ENCODE results near the gene GPD1L.
"Not testable (repeated sequence)": the region's sequence is repeated elsewhere in the genome, so short reads cannot be mapped to it uniquely, and the experiment has no call there.

Gene GPD1L

GRCh38 chr3:32186876-32187275, 80.5 kb downstream of the GPD1L start:
- H3K9me2 ChIP-seq (replicated peaks; ENCODE audit: insufficient read depth, low read length): no peaks in the 10 kb centered on the region
- H3K4me2 ChIP-seq (ENCODE audit: low read depth, low read length, poor library complexity, severe bottlenecking): no peak overlapping the region
- no peaks in the 10 kb centered on the region for H3K36me3 ChIP-seq (ENCODE audit: low read length)
- no peak overlapping the region for H3K9ac ChIP-seq (ENCODE audit: low read length)
- H4K20me1 ChIP-seq (ENCODE audit: low read depth, low read length): no peaks in the 10 kb centered on the region
- H3K4me3 ChIP-seq (ENCODE audit: insufficient read depth, low read length, poor library complexity, severe bottlenecking): no peak overlapping the region
- no peaks in the 10 kb centered on the region for H3K79me2 ChIP-seq (ENCODE audit: insufficient read depth, low read length)
- no peaks in the 10 kb centered on the region for H3K9me3 ChIP-seq (ENCODE audit: insufficient read depth, low read length)
- no peak overlapping the region for H2AFZ ChIP-seq (ENCODE audit: low read depth, low read length, severe bottlenecking)
- H3F3A ChIP-seq (ENCODE audit: insufficient read depth): no peaks in the 10 kb centered on the region
- H3K27ac ChIP-seq (ENCODE audit: low read depth, low read length): no peak overlapping the region
- no peaks in the 10 kb centered on the region for H3K27me3 ChIP-seq (ENCODE audit: low read length)
- TF ChIP-seq CTCF (IDR thresholded peaks at IDR 0.05; ENCODE audit: insufficient read depth, low read length, poor library complexity, severe bottlenecking): no peak
- TF ChIP-seq EZH2phosphoT487 (conservative IDR thresholded peaks at IDR 0.05; ENCODE audit: low read length): no peak

GRCh38 chr3:32189693-32190092, 83.3 kb downstream of the GPD1L start:
- Histone ChIP-seq H3K9me3 (ENCODE audit: insufficient read depth, low read length) (no peaks in the 10 kb centered on the region), H2AFZ (ENCODE audit: low read depth, low read length, severe bottlenecking) (no peak overlapping the region), H3K27me3 (ENCODE audit: low read length) (no peaks in the 10 kb centered on the region), H3K79me2 (ENCODE audit: insufficient read depth, low read length) (no peaks in the 10 kb centered on the region), H3K4me2 (ENCODE audit: low read depth, low read length, poor library complexity, severe bottlenecking) (no peak overlapping the region), H3K9ac (ENCODE audit: low read length) (no peak overlapping the region), H3K36me3 (ENCODE audit: low read length) (no peaks in the 10 kb centered on the region), H3K4me3 (ENCODE audit: insufficient read depth, low read length, poor library complexity, severe bottlenecking) (no peak overlapping the region), H3F3A (ENCODE audit: insufficient read depth) (no peaks in the 10 kb centered on the region), H3K9me2 (replicated peaks; ENCODE audit: insufficient read depth, low read length) (no peaks in the 10 kb centered on the region), H4K20me1 (ENCODE audit: low read depth, low read length) (no peaks in the 10 kb centered on the region), H3K27ac (ENCODE audit: low read depth, low read length) (no peak overlapping the region)
- TF ChIP-seq EZH2phosphoT487 (conservative IDR thresholded peaks at IDR 0.05; ENCODE audit: low read length): no peak
- no peak for TF ChIP-seq CTCF (IDR thresholded peaks at IDR 0.05; ENCODE audit: insufficient read depth, low read length, poor library complexity, severe bottlenecking)

- not testable (repeated sequence) for H4K20me1 ChIP-seq (ENCODE audit: low read depth, low read length); H3K4me2 ChIP-seq (ENCODE audit: low read depth, low read length, poor library complexity, severe bottlenecking); H3K9me3 ChIP-seq (ENCODE audit: insufficient read depth, low read length); H3K4me3 ChIP-seq (ENCODE audit: insufficient read depth, low read length, poor library complexity, severe bottlenecking); H3K79me2 ChIP-seq (ENCODE audit: insufficient read depth, low read length); H3F3A ChIP-seq (ENCODE audit: insufficient read depth); H3K9ac ChIP-seq (ENCODE audit: low read length); H3K27me3 ChIP-seq (ENCODE audit: low read length); H3K9me2 ChIP-seq (replicated peaks; ENCODE audit: insufficient read depth, low read length); H3K27ac ChIP-seq (ENCODE audit: low read depth, low read length); H3K36me3 ChIP-seq (ENCODE audit: low read length); H2AFZ ChIP-seq (ENCODE audit: low read depth, low read length, severe bottlenecking)
These were observed 84.1 kb downstream of the GPD1L start for GRCh38 chr3:32190556-32190955.

- no peaks in the 10 kb centered on the region for H4K20me1 ChIP-seq (ENCODE audit: low read depth, low read length)
- H3K36me3 ChIP-seq (ENCODE audit: low read length): no peaks in the 10 kb centered on the region
- no peaks in the 10 kb centered on the region for H3K79me2 ChIP-seq (ENCODE audit: insufficient read depth, low read length)
- no peak overlapping the region for H3K27ac ChIP-seq (ENCODE audit: low read depth, low read length)
- TF ChIP-seq EZH2phosphoT487 (conservative IDR thresholded peaks at IDR 0.05; ENCODE audit: low read length) (no peak), CTCF (IDR thresholded peaks at IDR 0.05; ENCODE audit: insufficient read depth, low read length, poor library complexity, severe bottlenecking) (no peak)
- no peaks in the 10 kb centered on the region for H3K9me2 ChIP-seq (replicated peaks; ENCODE audit: insufficient read depth, low read length)
- no peak overlapping the region for H3K9ac ChIP-seq (ENCODE audit: low read length)
- H3K4me3 ChIP-seq (ENCODE audit: insufficient read depth, low read length, poor library complexity, severe bottlenecking): no peak overlapping the region
- no peaks in the 10 kb centered on the region for H3F3A ChIP-seq (ENCODE audit: insufficient read depth)
- no peaks in the 10 kb centered on the region; the same call in 1 of the 2 replicates for H3K27me3 ChIP-seq (ENCODE audit: low read length)
- H3K4me2 ChIP-seq (ENCODE audit: low read depth, low read length, poor library complexity, severe bottlenecking): no peak overlapping the region
- no peaks in the 10 kb centered on the region for H3K9me3 ChIP-seq (ENCODE audit: insufficient read depth, low read length)
- H2AFZ ChIP-seq (ENCODE audit: low read depth, low read length, severe bottlenecking): no peak overlapping the region
These were observed 86.7 kb downstream of the GPD1L start for GRCh38 chr3:32193101-32193500.
